CD4-positive, alpha-beta T cell treated with Interleukin-15 for 1 hour (primary cell): ENCODE measurements around the gene CDC123.
"Not testable (repeated sequence)": the region's sequence is repeated elsewhere in the genome, so short reads cannot be mapped to it uniquely, and the experiment has no call there.

Experiments
- DNase-seq: peaks from one replicate; pipeline ENCODE4 v3.0.0-alpha.2; 2020

CDC123 gene

GRCh38 chr10:12237265-12238220, 41.6 kb downstream of the CDC123 start:
- DNase-seq = no peak

- DNase-seq = no peak
Observed at GRCh38 chr10:12238821-12239220, 42.8 kb downstream of the CDC123 start.

GRCh38 chr10:12241810-12242529, 46.0 kb downstream of the CDC123 start:
- DNase-seq = no peak

GRCh38 chr10:12243864-12244620, 48.1 kb downstream of the CDC123 start:
- DNase-seq = peak; percentile 73

DNA sequence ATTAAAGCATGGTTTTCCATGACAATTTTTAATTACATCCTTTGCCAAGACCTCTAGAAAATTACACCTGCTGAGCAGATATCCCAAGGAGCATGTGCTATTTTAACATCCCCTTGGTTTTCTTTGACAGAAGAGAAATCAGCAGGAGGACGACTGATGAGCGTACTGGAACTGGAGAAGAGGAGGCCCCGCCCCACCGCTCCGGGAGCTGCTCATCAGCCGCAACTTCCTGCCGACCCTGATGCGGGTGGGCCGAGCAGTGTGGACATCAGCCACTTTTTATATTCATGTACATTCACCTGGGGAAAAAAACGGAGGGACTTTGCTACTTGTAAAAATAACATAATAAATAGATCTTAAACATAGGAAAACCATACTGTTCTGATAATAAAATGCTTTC, 54.2 kb downstream of the CDC123 start:
- DNase-seq = no peak

DNA sequence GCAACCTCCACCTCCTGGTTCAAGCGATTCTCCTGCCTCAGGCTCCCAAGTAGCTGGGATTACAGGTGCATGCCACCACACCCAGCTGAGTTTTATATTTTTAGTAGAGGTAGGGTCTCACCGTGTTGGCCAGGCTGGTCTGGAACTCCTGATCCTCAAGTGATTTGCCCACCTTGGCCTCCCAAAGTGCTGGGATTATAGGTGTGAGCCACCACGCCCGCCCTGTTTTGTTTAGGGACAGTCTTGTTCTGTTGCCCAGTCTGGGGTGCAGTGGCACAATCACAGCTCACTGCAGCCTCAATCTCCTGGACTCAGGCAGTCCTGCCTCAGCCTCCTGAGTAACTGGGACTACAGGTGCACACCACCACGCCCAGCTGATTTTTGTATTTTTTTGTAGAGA, 54.7 kb downstream of the CDC123 start:
- DNase-seq = not testable (repeated sequence)

- no peak for DNase-seq
Observed at GRCh38 chr10:12251581-12251980, 55.6 kb downstream of the CDC123 start.

DNA sequence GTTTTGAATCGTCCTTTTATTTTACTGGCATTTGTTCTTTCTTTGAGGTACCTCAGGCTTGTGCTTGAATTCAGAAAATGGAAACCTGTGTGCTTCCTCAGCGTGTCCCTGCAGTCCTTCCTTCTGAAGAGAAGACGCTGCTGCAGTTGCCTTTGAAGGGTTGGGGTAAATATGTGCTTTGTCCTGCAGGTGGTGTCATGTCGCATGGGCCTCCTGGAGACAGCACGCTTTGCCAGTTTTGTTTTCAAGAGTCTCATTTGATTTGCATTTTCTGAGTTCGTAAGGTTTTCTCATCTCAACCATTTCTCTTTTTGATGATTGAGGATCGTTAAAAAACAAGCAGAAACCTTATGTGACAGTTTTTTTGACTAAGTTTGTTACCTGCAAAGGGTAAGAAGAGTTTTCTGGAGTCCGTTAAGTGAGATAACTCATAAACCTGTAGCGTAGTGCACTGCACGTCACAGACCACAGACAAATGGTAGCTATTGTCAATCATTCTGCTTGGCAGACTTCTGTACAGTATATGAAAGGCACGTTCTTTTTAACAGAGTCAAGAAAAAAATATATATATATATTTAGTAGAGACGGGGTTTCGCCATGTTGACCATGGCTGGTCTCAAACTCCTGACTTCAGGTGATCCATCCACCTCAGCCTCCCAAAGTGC, 57.0 kb downstream of the CDC123 start:
- peak; percentile 45 for DNase-seq

DNA sequence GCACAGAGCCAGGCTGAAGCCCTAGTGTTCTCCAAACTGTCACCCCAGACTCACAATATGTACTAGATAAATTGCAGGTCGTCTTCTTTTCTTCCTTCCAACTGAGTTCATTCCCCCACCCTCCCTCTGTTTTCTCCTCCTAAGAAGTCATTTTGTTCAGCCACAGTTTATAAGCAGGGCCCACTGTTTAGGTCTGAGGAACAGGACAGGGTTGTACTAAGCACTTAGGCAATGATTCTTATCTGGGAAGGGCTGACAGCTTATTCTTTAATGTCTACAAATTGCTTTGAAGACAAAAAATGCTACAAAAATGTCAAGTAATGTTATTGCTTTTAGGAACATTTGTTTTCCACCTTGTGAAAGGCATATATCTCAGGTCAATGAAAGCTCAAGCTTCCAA, 59.1 kb downstream of the CDC123 start:
- no peak for DNase-seq

GRCh38 chr10:12259988-12260387, 64.0 kb downstream of the CDC123 start:
- no peak for DNase-seq

DNA sequence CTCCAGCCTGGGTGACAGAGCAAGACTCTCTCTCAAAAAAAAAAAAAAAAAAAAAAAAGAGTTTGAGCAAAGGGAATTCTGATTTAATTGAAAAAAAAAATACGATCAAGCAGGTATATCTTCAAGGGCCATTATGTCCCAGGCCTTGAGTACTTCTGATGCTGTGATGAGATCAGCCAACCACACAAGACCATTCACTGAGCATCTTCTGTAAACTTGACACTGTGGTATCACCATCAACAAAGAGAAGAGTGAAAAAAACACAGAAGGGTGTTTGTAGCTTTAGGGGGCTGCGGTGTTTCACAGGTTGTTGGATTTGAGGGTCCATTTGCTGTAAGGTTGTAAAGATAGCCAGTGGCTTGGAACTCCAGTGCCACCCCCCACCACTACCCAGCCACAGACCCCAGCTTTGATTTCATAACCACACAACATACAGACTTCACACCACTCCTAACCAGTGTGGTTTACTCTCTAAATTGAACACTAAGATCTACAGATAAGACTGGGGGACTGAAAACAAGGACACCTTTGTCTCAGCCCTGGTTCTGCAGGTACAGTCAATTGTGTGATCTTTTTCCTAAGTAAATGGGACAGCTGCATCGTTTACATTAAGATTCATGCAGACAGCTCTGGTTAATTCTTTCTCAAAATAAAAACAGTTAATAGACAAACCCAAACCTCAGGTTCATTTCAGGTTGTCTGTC, 66.4 kb downstream of the CDC123 start:
- DNase-seq = no peak

DNA sequence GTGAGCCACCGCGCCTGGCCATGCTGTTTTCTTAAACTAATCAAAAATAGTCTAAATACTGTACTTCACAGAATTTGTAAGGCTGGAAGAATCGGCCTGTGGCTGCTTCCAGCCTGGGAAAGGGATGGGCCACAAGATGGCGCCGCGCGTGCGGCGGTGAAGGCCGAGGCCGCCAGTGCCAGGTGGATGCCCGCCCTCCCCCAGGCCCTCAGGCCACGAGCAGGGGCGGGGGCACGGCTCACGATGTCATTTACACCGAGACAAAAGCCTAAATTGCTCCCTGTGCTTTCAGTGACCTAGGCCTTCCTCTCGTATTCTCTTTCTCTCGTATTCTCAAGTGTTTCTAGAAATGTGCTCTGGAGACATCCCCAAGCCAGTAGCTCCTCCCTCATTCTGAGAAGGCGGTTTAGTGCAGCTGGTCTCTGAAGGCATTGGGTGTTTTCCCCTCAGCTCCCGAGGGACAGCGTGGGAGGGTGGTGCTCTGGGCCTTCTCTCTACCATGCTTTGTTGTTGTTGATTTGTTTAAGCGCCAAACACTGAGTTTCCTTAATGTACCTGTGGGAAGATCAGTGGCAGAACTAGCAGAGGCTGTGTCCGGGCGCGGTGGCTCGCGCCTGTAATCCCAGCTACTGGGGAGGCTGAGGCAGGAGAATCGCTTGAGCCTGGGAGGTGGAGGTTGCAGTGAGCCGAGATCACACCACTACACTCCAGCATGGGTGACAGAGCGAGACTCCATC, 68.4 kb downstream of the CDC123 start:
- DNase-seq = peak; percentile 91

- no peak for DNase-seq
Observed at GRCh38 chr10:12269056-12269455, 73.1 kb downstream of the CDC123 start.

GRCh38 chr10:12271210-12271540, 75.2 kb downstream of the CDC123 start:
- no peak for DNase-seq

DNA sequence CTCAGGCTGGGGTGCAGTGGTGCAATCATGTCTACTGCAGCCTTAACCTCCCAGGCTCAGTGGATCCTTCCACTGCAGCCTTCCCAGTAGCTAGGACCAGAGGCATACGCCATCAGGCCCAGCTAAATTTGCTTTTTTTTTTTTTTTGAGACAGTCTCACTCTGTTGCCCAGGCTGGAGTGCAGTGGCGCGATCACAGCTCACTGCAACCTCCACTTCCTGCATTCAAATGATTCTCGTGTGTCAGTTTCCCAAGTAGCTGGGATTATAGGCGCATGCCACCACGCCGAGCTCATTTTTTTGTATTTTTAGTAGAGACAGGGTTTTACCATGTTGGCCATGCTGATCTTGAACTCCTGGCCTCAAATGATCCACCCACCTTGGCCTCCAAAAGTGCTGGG, 81.9 kb downstream of the CDC123 start:
- not testable (repeated sequence) for DNase-seq

GRCh38 chr10:12279281-12279680, 83.3 kb downstream of the CDC123 start:
- DNase-seq = no peak

GRCh38 chr10:12287772-12288171, 91.8 kb downstream of the CDC123 start:
- DNase-seq = no peak

- DNase-seq = not testable (repeated sequence)
Observed at GRCh38 chr10:12297784-12298183, 101.8 kb downstream of the CDC123 start.

DNA sequence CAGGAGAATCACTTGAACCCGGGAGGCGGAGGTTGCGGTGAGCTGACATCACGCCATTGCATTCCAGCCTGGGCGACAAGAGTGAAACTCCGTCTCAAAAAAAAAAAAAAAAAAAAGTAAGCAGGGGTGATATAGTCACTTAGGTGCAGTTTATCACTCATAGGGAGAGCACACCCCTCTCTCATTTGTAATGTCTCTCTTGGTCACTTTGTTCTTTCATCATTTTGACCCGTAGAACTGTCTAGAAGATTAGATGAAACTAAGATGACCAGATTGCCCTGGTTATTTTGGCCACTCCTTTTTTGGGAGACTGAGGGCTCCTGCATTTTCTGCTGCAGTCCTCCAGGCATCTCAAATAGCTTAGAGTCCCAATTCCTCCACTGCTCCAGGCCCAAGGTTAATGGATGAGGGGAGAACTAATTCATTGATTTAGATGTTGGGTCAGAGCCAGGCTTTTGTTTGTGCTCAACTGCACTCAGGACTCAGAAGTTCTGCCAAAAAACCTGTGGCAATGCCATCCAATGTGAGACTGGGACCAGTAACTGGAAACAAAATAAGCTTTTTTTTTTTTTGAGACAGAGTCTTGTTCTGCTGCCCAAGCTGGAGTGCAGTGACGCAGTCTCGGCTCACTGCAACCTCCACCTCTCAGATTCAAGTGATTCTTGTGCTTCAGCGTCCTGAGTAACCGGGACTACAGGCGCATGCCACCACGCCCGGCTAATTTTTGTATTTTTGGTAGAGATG, 103.4 kb downstream of the CDC123 start:
- DNase-seq = no peak
